CD1c-positive myeloid dendritic cell (primary cell): ENCODE data around the gene TLR6.
"Not testable (repeated sequence)": the region's sequence is repeated elsewhere in the genome, so short reads cannot be mapped to it uniquely, and the experiment has no call there.

ENCODE experiments used
- DNase-seq: peaks from one replicate; pipeline ENCODE4 v3.0.0-alpha.2; 2016; ENCODE audit errors: extremely low spot score

TLR6 gene

DNA sequence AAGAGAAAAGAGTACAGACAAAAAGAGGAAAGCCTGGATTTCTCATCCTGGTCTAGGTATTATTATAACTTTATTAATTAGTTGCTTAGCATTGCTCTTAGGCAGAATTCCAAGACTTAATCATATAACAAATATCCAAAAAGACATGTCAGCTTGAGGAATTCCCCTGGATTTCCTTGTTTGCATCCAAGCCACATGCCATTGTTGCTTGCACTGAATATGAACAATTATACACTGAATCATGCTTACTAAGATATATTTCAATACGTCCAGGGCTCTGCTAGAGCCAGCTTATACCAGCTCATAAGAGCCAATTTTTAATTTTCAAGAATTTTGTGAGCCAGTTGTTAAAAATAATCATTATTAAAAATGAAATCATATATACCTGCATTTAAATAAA is 68.3 kb downstream of the TLR6 start:
- DNase-seq: no peak

DNA sequence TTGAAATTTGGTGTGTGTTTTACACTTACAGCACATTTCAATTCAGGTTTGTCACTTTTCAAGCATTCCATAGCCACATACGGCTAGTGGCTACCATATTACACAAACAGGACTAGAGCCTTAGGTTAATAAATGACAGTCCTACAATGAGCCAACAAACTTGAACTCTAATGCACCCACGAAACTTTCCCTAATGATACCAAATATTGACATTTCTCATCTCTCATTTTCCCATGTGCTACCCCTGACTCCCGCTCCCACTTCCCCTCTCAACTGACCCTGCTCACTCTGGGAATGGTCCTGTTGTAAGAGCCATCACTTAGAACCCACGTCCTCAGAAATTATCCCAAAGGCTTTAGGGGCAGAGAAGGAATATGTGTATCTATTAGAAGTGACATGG is 68.9 kb downstream of the TLR6 start:
- DNase-seq: no peak

DNA sequence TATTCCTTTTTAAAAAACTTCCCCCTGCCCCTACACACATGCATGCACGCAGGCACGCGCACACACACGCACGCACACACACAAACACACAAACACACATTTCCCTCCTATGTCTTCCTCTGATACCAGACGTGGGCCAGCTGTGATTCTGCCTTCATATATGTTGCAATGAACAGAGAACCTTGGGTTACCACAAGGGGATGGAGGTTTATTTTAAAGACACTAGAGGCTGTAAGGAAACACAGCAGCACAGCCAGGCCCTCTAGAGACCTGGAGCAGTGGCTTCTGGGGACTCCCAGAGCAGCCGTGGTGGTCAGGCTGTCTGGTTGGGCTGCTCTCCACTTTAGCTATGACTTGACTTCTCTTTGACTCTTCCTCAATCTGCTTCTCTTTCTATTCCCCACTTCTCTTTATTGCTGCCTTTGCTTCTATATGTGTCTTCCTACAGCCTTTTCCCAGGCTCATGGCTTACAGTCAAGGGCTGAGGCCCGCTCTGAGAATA is 70.7 kb downstream of the TLR6 start:
- peak; percentile 89 for DNase-seq

DNA sequence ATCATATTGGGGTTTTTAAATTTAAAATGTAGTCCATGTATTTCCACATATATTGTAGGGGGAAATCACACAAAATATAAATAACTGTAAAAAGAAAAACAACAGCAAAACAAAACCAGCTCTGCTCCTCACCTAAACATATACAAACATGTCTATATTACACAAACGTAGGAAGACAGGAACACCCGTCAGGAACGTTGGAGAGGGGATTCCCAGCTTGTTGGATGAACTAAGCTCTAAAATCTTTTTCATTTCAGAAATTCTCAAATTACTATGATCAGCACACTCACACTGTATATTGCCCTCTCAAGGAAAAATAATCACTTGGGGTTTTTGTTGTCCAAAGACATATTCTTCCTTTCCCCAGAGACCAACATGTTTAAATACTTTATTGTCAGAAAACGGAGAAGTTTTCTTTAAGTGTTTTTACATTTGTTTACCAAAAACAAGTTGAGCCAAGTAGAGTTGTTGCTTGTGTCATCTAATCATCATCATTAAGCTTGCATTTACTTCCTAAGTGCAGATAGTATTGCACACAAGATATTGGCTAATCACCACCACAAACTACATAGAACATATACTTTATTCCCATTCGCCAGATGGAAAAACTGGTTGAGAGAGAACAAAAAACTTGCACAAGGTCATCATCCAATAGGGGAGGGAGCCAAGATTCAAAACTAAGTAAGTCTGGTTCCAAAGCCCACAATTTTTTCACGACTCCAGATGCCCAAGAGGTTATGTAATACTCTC is 71.4 kb downstream of the TLR6 start:
- peak; percentile 55 for DNase-seq

DNA sequence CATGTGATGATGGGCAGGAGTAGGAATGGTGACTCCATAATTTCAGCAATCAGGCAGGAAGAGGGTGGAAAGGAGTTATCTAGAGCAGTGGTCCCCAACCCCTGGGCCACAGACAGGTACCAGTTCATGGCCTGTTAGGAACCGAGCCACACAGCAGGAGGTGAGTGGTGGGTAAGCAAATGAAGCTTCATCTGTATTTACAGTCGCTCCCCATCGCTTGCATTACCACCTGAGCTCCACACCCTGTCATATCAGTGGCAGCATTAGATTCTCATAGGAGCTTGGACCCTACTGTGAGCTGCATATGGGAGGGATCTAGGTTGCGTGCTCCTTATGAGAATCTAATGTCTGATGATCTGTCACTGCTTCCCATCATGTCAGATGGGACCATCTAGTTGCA is 72.5 kb downstream of the TLR6 start:
- DNase-seq: no peak

DNA sequence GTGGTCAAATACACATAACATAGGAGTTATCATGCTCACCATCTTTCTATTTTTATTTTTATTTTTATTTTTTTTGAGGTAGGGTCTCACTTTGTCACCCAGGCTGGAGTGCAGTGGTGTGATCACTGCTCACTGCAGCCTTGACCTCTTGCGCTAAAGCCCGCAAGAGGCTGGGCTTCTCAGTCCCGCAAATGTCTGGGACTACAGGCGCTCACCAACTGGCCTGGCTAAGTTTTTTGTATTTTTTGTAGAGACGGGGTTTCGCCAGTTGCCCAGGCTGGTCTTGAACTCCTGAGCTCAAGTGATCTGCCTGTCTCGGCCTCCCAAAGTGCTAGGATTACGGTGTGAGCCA is 73.5 kb downstream of the TLR6 start:
- no peak for DNase-seq

DNA sequence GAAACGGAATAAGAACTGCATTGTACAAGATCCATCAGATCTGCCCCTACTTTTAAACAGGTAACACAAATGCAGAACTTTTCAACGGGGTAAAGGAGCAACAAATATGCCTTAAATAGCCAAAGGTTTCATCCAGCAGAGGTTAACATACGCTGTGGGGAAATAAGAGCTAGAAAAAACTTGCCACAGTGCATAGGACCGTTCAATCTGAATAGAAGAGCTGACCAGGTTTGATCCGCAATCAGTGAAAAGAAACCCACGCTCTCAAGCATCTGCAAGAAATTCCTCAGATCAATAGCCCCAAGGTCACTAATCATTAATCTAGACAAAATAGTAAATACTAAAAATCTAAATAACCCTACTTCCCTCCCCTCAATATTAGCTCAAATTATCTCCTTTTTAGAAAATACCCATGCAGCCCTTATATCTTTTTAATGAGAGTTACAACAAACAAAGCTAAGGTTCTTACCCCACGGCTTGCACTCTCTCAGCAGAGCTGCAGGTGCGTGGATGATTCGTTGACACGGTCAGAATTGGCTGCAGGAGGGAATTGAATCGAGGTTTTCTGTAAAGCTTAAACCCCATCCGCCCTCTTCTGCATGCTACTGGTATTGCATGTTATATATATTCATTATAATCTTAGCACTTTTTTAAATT is 74.0 kb downstream of the TLR6 start, which contains the start of gene TLR10:
Gene TLR10, minus strand, starts transcription at position 539 of the 657 bp plus-strand sequence. CDS start 7,400 bp downstream, outside the sequence.
- peak; percentile 66 for DNase-seq

DNA sequence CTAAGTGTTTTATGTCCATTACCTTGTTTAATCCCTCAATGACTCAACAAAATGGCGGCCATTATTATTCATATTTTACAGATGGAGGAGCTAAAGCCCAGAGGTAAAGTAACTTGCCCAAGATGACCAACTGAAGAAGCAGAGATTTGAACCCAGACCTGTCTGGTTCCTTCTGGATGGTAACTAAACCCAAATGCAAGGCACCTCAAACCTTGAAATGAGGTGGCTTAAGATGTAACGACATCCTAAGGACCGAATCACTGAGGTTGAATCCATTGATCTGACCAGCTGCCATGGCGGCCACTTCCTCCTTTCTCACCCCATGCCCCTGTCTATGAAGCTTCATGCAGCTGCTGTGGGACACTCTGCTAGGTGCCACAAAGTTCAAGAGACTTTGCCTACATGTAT is 74.8 kb downstream of the TLR6 start:
- DNase-seq: no peak

DNA sequence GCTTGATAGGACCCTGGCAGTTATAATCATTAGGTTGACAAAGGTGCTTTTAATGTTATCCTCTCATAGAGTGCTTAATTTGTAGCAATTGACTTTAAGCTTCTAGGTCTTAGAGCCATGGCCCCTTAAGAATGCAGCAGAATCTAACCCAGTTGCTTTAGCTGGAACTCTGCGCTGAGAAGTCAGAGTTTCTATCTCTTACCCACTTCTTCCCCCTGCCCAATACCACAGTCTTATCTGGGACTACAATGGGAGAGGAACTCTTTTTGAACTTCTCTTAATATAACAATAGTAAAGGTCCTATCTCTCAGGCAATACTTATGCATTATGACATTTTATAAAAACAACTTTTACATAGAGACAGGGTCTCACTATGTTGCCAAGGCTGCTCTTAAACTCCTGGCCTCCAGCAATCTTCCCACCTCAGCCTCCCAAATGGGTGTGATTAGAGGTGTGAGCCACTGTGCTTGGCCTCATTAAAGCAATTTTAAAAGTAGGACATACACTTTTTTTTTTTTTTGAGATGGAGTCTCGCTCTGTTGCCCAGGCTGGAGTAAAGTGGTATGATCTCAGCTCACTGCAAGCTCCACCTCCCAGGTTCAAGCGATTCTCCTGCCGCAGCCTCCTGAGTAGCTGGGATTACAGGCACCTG is 75.7 kb downstream of the TLR6 start:
- no peak for DNase-seq

DNA sequence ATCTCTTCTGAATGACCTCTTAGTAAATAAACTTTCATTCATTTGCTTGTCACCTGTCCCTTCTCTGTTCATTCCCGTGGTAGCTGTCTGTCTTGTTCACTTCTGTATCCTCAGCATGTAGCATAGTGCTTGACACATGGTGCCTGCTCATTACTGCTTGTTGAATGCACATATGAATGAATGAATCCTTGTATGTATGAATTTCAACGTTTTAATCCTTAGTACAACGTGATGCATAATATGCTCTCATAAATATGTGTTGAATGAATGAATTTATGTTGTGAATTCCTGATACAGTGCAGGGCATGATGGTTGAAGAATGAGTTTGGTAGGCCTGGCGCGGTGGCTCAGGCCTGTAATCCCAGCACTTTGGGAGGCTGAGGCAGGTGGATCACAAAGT is 76.8 kb downstream of the TLR6 start:
- no peak for DNase-seq

DNA sequence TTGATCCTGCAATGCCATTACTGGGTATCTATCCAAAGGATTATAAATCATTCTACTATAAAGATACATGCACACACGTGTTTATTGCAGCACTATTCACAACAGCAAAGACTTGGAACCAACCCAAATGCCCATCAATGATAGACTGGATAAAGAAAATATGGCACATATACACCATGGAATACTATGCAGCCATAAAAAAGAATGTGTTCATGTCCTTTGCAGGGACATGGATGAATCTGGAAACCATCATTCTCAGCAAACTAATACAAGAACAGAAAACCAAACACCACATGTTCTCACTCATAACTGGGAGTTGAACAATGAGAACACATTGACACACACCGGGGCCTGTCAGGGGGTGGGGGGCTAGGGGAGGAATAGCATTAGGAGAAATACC is 78.7 kb downstream of the TLR6 start:
- DNase-seq: not testable (repeated sequence)

DNA sequence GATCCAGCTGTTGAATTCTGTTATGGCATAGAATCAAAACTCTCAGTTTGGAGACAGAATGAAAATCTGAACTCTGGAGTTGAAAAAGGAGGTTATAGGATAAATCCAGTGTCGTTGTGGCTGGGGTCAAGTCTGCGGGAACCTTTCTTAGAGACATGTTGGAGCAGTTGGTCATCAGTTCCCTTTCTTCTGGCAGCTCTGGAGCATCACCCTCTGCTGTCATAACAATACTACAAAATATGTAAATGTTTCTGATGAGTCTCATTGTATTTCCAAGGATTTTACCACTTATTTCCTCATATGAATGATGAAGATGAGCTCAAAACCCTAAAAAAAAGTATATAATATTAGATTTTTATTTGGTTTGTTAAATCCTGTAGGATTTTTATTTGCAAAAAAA is 81.3 kb downstream of the TLR6 start:
- peak; percentile 33 for DNase-seq

DNA sequence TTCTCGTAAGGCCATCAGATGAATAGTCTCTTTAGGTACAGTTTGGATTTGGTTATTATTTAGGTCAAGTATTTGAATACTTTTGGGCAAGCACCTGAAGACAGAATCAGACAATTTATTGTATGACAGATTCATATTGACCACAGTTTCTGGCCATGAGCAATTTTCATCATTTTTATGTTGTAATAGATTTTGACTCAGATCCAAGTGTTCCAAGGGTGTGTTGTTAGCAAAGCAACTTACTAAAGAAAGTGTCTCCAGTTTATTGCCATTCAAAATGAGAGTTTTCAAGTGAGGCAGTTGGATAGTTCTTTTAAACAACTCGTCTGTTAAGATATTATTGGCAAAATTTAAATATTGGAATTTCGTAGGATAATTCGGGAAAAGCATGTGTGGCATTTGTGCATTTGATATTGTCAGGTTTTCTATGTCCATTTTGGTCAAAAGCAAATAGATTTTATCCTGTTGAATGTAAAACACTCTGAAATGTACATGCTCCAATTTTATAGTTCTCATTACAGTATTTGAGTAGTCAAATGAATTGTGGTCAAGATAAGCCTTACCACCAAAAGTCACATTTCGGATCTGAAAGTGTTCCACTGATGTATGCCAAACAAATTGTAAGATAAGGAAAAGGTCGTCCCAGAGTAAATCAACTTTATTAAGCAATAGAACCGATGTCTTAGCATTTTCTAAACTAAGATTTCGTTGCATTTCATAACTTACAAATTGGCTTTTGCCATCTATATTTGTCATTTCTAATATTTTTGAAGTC is 82.2 kb downstream of the TLR6 start:
- no peak for DNase-seq
